ENCODE measurements around the gene PA2G4. TPM values are rescaled to one million over a fixed set of nuclear protein-coding genes. Genes with fewer than 3 reads are reported as not detected.

The PA2G4 gene
- total RNA-seq, 1 experiment from 2014 or later, result 205 TPM

- intact Hi-C loops (cut with micrococcal nuclease), result no loop called here
- peak overlapping the region; percentile 87 for H3K4me3 Mint-ChIP-seq (ENCODE audit: unreplicated experiment)
- H3K36me3 Mint-ChIP-seq (ENCODE audit: insufficient read depth, unreplicated experiment), result no peaks in the 10 kb centered on the region
- TF ChIP-seq CTCF (IDR thresholded peaks at IDR 0.05; ENCODE audit: unreplicated experiment), result no peak
- no peak overlapping the region for H3K27ac Mint-ChIP-seq (ENCODE audit: low read depth, unreplicated experiment)
- ChIA-PET CTCF (interaction anchor here (0.8 to 1.6 kb wide), 4 partner anchors 10 to 36 kb away, joined by 3 to 7 read pairs (median 4); partner anchors contain the start of genes RPL41 and ZC3H10), POLR2A (interaction anchor here (0.9 to 3.0 kb wide), 9 partner anchors 13 to 109 kb away, joined by 3 to 66 read pairs (median 4); partner anchors contain the start of genes ESYT1, PA2G4 and ZC3H10)
- H3K27me3 Mint-ChIP-seq (ENCODE audit: insufficient read depth, unreplicated experiment), result no peaks in the 10 kb centered on the region
- no TSS peak for BruUV-seq (replicated peaks)
- DNase-seq (ENCODE audit: unreplicated experiment), result no peak
- H3K9me3 Mint-ChIP-seq (ENCODE audit: unreplicated experiment), result no peaks in the 10 kb centered on the region
- no peaks in the 10 kb centered on the region for H3K4me1 Mint-ChIP-seq (ENCODE audit: insufficient read depth, unreplicated experiment)
Measured at GRCh38 chr12:56081393-56082347, 22.7 kb upstream of the PA2G4 start.

DNA sequence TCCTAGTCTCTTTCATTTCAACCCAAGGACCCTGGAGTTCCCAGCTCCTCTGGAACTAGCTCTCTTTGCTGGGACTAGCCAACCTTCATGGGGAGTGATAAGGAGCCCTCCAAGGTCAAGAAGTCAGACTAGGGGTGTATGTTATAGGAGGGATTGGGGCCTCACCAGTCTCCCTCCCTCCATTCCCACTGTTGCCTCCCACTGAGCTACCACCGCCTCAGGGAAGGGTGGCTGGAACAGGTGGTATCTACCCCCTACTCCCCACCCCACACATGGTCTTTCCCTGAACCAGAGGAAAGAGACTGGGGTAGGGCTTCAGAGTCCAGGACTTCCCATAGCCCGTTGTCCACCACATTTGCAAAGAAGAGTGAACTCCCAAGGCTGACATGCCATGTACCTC, 22.0 kb upstream of the PA2G4 start:
- no TSS peak for BruUV-seq (replicated peaks)
- POLR2A ChIA-PET, result interaction anchor here (1.7 to 3.0 kb wide), 2 partner anchors 21 to 39 kb away, joined by 4 to 10 read pairs; partner anchors contain the start of gene PA2G4
- TF ChIP-seq CTCF (IDR thresholded peaks at IDR 0.05; ENCODE audit: unreplicated experiment), result no peak
- H3K27me3 Mint-ChIP-seq (ENCODE audit: insufficient read depth, unreplicated experiment), result no peaks in the 10 kb centered on the region
- CTCF ChIA-PET, result interaction anchor here (0.7 to 0.8 kb wide), 2 partner anchors 12 to 21 kb away, joined by 3 to 4 read pairs; no protein-coding TSS in a partner anchor
- H3K4me1 Mint-ChIP-seq (ENCODE audit: insufficient read depth, unreplicated experiment), result no peaks in the 10 kb centered on the region
- intact Hi-C loops (cut with micrococcal nuclease), result no loop called here
- no peak overlapping the region for H3K4me3 Mint-ChIP-seq (ENCODE audit: unreplicated experiment)
- no peaks in the 10 kb centered on the region for H3K36me3 Mint-ChIP-seq (ENCODE audit: insufficient read depth, unreplicated experiment)
- no peaks in the 10 kb centered on the region for H3K9me3 Mint-ChIP-seq (ENCODE audit: unreplicated experiment)
- no peak for DNase-seq (ENCODE audit: unreplicated experiment)
- H3K27ac Mint-ChIP-seq (ENCODE audit: low read depth, unreplicated experiment), result no peak overlapping the region

DNA sequence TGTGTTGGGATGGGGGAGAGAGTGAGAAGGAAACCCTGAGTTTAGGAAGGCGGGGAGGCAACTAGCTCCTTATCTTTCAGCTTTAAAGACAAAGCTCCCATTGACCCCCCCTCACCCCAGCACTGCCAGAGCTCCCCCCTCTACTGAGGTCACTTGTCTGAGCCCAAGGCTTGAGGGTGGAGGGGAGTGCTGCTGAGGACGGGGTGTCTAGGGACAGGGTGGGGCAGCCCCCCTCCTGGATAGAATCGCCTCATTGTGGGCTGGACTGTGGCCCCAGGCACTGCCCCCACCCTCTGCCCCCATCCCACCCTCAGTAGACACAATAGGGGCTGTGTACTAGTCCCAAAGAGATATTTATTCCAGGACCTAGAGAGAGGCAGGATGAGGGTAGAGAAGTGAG, 21.4 kb upstream of the PA2G4 start:
- ChIA-PET CTCF (interaction anchor here (0.7 kb wide), 1 partner anchor 21 kb away, joined by 4 read pairs; no protein-coding TSS in a partner anchor), POLR2A (interaction anchor here (3.0 kb wide), 1 partner anchor 21 kb away, joined by 10 read pairs; the partner anchor contains the start of gene PA2G4)
- H3K27ac Mint-ChIP-seq (ENCODE audit: low read depth, unreplicated experiment), result no peak overlapping the region
- DNase-seq (ENCODE audit: unreplicated experiment), result no peak
- no peak overlapping the region for H3K4me3 Mint-ChIP-seq (ENCODE audit: unreplicated experiment)
- H3K9me3 Mint-ChIP-seq (ENCODE audit: unreplicated experiment), result no peaks in the 10 kb centered on the region
- no peaks in the 10 kb centered on the region for H3K4me1 Mint-ChIP-seq (ENCODE audit: insufficient read depth, unreplicated experiment)
- intact Hi-C loops (cut with micrococcal nuclease), result no loop called here
- no peaks in the 10 kb centered on the region for H3K27me3 Mint-ChIP-seq (ENCODE audit: insufficient read depth, unreplicated experiment)
- TF ChIP-seq CTCF (IDR thresholded peaks at IDR 0.05; ENCODE audit: unreplicated experiment), result no peak
- no TSS peak for BruUV-seq (replicated peaks)
- no peaks in the 10 kb centered on the region for H3K36me3 Mint-ChIP-seq (ENCODE audit: insufficient read depth, unreplicated experiment)

DNA sequence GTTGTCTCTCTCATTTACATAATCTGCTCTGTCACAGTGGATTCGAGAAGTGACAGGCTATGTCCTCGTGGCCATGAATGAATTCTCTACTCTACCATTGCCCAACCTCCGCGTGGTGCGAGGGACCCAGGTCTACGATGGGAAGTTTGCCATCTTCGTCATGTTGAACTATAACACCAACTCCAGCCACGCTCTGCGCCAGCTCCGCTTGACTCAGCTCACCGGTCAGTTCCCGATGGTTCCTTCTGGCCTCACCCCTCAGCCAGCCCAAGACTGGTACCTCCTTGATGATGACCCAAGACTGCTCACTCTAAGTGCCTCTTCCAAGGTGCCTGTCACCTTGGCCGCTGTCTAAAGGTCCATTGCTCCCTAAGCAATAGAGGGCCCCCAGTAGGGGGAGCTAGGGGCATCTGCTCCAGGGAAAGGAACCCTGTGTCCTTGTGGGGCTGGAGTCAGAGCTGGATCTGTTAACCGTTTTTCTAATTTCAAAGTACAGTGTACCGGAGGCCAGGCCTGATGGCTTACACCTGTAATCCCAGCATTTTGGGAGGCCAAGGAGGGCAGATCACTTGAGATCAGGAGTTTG, 19.3 kb upstream of the PA2G4 start:
- no TSS peak for BruUV-seq (replicated peaks)
- no peaks in the 10 kb centered on the region for H3K36me3 Mint-ChIP-seq (ENCODE audit: insufficient read depth, unreplicated experiment)

More for the DNA sequence above, 19.3 kb upstream of the PA2G4 start:
- POLR2A ChIA-PET, result interaction anchor here (1.5 to 1.7 kb wide), 3 partner anchors 15 to 32 kb away, joined by 3 to 6 read pairs (median 3); partner anchors contain the start of gene PA2G4
- no peak overlapping the region for H3K4me3 Mint-ChIP-seq (ENCODE audit: unreplicated experiment)
- no peaks in the 10 kb centered on the region for H3K4me1 Mint-ChIP-seq (ENCODE audit: insufficient read depth, unreplicated experiment)
- H3K27me3 Mint-ChIP-seq (ENCODE audit: insufficient read depth, unreplicated experiment), result no peaks in the 10 kb centered on the region
- peak; percentile 27 for TF ChIP-seq CTCF (IDR thresholded peaks at IDR 0.05; ENCODE audit: unreplicated experiment)
- CTCF ChIA-PET, result interaction anchor here (0.6 to 1.0 kb wide), 4 partner anchors 12 to 137 kb away, joined by 3 to 4 read pairs (median 4); partner anchors contain the start of genes PA2G4 and RNF41
- peak; percentile 45 for DNase-seq (ENCODE audit: unreplicated experiment)
- intact Hi-C loops (cut with micrococcal nuclease), result no loop called here
- no peaks in the 10 kb centered on the region for H3K9me3 Mint-ChIP-seq (ENCODE audit: unreplicated experiment)
- H3K27ac Mint-ChIP-seq (ENCODE audit: low read depth, unreplicated experiment), result no peak overlapping the region

All from MCF 10A (cell line).